Spleen (tissue), 7 donors: Measurements from ENCODE around the gene CENPL.
"Not testable (repeated sequence)": the region's sequence is repeated elsewhere in the genome, so short reads cannot be mapped to it uniquely, and the experiment has no call there.

ENCODE experiments used
- POLR2A ChIP-seq, 3 donors: fragments of 450-650 bp; IDR thresholded peaks; one replicate each; pipeline ENCODE4 v1.5.1; 2017; ENCODE audit warnings: antibody characterized with exemption in 3 of 3, mild to moderate bottlenecking in 1 of 3
- POLR2AphosphoS5 ChIP-seq, 3 donors: sonication (generic); formaldehyde crosslinking; IDR thresholded peaks; one replicate each; pipeline ENCODE4 v1.5.1; 2017; ENCODE audit warnings: antibody characterized with exemption in 3 of 3
- TF ChIP-seq, protein P1 (sequence below), 11 experiments: fragments of 200-600 bp in 7 of 11; fragments of 450-650 bp in 4 of 11; sonication (generic) in 4 of 11; IDR thresholded peaks in 8 of 11; conservative IDR thresholded peaks in 3 of 11; 1 replicate in 7 of 11; 2 replicates in 4 of 11; pipeline versions ENCODE4 v1.4.0 to v1.8.0; 2016 to 2021; ENCODE audit warnings: antibody characterized with exemption in 11 of 11, inconsistent platforms in 4 of 11, mild to moderate bottlenecking in 1 of 11
- donor health status: DM: no; HTN: no; CAD: no; lungs with moderate emphysema.
- donor health status: DM: no; HTN: no; CAD: no.
- donor health status: DM: no; HTN: no; CAD: no.

DNA sequence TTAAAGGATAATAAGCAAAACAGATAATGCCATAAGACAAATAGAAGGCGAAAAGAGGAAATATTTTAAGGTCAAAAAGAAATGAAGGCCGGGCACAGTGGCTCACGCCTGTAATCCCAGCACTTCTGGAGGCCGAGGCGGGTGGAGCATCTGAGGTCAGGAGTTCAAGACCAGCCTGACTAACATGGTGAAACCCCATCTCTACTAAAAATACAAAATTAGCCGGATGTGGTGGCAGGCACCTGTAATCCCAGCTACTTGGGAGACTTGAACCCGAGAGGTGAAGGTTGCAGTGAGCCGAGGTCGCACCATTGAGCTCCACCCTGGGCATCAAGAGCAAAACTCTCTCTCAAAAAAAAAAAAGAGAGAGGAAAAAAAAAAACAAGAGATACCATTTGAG is 54.4 kb downstream of the CENPL start:
- TF ChIP-seq, protein P1, sequence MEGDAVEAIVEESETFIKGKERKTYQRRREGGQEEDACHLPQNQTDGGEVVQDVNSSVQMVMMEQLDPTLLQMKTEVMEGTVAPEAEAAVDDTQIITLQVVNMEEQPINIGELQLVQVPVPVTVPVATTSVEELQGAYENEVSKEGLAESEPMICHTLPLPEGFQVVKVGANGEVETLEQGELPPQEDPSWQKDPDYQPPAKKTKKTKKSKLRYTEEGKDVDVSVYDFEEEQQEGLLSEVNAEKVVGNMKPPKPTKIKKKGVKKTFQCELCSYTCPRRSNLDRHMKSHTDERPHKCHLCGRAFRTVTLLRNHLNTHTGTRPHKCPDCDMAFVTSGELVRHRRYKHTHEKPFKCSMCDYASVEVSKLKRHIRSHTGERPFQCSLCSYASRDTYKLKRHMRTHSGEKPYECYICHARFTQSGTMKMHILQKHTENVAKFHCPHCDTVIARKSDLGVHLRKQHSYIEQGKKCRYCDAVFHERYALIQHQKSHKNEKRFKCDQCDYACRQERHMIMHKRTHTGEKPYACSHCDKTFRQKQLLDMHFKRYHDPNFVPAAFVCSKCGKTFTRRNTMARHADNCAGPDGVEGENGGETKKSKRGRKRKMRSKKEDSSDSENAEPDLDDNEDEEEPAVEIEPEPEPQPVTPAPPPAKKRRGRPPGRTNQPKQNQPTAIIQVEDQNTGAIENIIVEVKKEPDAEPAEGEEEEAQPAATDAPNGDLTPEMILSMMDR (IDR thresholded peaks at IDR 0.05 in 8 of 11, conservative IDR thresholded peaks at IDR 0.05 in 3 of 11) = not testable (repeated sequence)
- not testable (repeated sequence) for TF ChIP-seq POLR2AphosphoS5, POLR2A (IDR thresholded peaks at IDR 0.05)
